ENCODE results near the gene SNAI1.

The SNAI1 gene

DNA sequence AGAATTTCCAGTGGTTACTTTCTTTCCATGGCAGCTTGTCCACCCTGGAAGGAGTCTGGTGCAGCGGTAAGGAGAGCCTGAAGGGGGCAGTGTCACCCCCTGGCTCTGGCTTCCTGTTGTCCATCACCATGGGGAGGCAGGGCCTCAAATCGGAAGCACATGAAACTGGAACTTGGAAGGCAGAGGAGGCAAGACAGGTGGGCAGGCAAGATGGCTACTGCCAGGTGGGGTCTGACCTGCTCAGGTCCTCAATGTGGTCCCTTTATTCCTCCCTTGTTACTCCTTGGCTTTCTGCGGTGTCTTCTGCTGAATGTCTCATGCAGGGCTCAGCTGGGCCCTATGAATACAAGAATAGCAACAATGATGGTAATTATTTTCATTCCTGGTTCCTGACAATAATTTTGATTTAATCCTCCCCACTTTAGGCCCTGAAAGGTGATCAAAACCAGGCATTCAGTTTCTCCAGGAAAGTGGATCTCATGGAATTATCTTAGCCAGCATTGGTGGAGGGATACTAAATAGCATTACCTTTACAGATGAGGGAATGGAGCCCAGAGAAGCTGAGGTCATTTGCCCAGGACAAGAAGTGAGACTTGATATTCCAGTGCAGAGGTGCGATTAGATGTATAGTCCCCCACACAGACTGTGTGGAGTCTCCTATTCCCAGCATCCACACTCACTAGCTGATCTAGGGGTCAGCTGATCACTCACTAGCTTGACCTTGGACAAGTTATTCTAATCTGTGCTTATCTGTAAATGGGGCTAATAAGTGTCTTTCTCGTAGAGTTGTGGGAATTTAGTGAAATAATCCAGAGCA lies 17.6 kb upstream of the SNAI1 start:
- in situ Hi-C loops (cut with HindIII; ENCODE audit: low sequenced_read_pairs), result no loop called here
- DNase-seq (ENCODE audit: low read depth, low spot score), result peak; percentile 34
- TF ChIP-seq, protein P1, sequence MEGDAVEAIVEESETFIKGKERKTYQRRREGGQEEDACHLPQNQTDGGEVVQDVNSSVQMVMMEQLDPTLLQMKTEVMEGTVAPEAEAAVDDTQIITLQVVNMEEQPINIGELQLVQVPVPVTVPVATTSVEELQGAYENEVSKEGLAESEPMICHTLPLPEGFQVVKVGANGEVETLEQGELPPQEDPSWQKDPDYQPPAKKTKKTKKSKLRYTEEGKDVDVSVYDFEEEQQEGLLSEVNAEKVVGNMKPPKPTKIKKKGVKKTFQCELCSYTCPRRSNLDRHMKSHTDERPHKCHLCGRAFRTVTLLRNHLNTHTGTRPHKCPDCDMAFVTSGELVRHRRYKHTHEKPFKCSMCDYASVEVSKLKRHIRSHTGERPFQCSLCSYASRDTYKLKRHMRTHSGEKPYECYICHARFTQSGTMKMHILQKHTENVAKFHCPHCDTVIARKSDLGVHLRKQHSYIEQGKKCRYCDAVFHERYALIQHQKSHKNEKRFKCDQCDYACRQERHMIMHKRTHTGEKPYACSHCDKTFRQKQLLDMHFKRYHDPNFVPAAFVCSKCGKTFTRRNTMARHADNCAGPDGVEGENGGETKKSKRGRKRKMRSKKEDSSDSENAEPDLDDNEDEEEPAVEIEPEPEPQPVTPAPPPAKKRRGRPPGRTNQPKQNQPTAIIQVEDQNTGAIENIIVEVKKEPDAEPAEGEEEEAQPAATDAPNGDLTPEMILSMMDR (IDR thresholded peaks at IDR 0.05; ENCODE audit: low read depth, low read length), result peak; percentile 84
- no peak overlapping the region for H3K4me3 ChIP-seq (ENCODE audit: low read depth, low read length)

DNA sequence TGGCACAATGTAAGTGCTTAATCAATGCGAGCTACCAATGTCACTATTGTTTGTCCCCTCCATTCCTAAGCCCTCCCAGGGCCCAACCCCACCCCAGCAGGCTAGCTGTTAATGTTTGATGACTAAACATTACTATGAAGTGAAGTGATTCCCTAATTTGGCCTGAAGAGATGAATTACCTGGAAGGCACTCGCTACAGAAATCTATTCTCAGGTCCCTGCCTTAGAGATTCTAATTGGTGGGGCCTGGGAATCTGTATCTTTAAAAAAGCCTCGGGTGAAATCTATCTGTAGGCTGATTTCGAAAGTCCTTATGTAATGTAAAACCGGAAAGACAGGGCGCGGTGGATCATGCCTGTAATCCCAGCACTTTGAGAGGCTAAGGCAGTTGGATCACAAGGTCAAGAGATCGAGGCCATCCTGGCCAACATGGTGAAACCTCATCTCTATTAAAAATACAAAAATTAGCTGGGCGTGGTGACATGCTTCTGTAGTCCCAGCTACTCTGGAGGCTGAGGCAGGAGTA lies 16.9 kb upstream of the SNAI1 start:
- DNase-seq (ENCODE audit: low read depth, low spot score), result no peak
- TF ChIP-seq, protein P1 (IDR thresholded peaks at IDR 0.05; ENCODE audit: low read depth, low read length), result no peak
- H3K4me3 ChIP-seq (ENCODE audit: low read depth, low read length), result no peak overlapping the region
- in situ Hi-C loops (cut with HindIII; ENCODE audit: low sequenced_read_pairs), result no loop called here

DNA sequence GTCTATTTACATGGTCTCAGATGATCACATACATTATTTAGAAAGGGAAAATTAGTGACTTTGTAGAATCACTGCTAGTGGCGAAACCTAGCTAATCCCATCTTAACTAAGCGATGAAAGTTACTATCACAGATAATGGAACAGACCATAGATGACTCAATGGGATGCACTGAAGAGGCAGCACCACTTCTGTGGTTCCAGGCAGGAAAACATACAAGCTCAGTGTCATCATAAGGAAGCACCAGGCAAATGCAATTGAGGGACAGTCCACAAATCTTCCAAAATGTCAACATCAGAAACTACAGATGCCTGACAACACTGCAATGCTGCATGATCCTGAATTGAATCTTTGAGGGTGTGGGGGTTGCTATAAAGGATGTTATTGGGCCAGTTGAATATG lies 15.9 kb upstream of the SNAI1 start:
- in situ Hi-C loops (cut with HindIII; ENCODE audit: low sequenced_read_pairs), result no loop called here

DNA sequence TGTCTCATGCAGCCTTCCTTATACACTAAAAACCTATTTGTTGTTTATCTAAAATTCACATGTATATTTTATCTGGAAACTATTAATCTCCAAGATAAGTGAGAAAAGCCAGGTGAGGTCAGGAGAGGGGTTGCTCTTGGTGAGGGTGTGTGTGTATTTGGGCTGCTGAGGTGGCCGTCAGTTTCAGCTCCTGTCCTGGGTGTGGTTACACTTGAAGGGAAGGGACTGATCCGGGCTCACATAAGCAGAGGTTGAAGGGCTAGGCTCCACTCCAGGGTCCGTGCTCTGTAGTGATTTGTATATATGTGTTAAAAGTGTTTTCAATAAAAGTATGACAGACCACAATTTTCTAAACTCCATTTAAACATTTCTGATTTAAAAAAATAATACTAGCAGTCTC lies 13.5 kb upstream of the SNAI1 start:
- TF ChIP-seq, protein P1 (IDR thresholded peaks at IDR 0.05; ENCODE audit: low read depth, low read length), result no peak
- in situ Hi-C loops (cut with HindIII; ENCODE audit: low sequenced_read_pairs), result no loop called here
- DNase-seq (ENCODE audit: low read depth, low spot score), result no peak
- no peak overlapping the region for H3K4me3 ChIP-seq (ENCODE audit: low read depth, low read length)

More for the DNA sequence above, 15.9 kb upstream of the SNAI1 start:
- no peak for DNase-seq (ENCODE audit: low read depth, low spot score)
- H3K4me3 ChIP-seq (ENCODE audit: low read depth, low read length), result no peak overlapping the region
- TF ChIP-seq, protein P1 (IDR thresholded peaks at IDR 0.05; ENCODE audit: low read depth, low read length), result no peak

DNA sequence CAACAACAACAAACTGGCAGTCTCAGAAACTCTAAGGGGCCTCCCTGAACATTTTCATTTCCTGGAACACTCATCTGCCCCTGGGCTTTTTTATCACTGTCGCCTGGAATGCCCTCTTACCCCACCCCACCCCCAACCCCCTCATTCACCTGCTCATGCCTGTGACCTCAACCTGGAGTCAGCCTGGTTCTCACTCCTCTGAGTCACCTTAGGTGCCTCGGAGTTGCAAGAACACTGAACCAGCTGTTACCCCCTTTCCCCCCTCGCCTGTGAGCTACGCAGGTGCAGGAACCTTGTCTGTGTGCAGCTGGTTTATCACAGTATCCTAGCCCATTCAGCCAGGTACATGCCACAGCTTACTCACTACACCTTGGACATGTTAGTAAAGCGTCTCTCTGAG lies 12.8 kb upstream of the SNAI1 start:
- in situ Hi-C loops (cut with HindIII; ENCODE audit: low sequenced_read_pairs), result no loop called here
- TF ChIP-seq, protein P1 (IDR thresholded peaks at IDR 0.05; ENCODE audit: low read depth, low read length), result no peak
- no peak for DNase-seq (ENCODE audit: low read depth, low spot score)
- H3K4me3 ChIP-seq (ENCODE audit: low read depth, low read length), result no peak overlapping the region

DNA sequence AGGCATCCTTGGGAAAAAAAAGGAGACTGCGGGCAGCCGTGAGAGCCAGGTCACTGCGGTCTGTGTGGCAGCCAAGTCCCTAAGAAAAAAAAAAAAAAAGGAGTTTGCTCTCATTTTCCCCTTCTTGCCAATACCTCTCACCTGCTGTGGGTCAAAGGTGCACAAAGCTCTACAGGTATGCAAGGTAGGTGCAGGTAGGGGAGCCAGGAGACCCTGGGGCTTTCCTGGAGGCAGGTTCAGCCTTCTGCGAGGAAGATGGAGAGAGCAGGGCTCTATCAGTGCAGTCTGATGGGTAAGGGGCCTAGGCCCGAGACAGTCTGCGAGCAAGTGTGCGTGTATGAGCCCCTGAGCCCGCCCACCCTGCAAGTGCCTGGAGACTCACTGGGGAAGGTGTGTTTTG lies 12.3 kb upstream of the SNAI1 start:
- in situ Hi-C loops (cut with HindIII; ENCODE audit: low sequenced_read_pairs), result no loop called here
- no peak for DNase-seq (ENCODE audit: low read depth, low spot score)
- no peak overlapping the region for H3K4me3 ChIP-seq (ENCODE audit: low read depth, low read length)
- TF ChIP-seq, protein P1 (IDR thresholded peaks at IDR 0.05; ENCODE audit: low read depth, low read length), result no peak
